ENCODE results near the gene OR6S1. TPM values are rescaled to one million over a fixed set of nuclear protein-coding genes. Genes with fewer than 3 reads are reported as not detected.

Gene OR6S1
- total and polyA plus RNA-seq, 5 experiments from 2014 or later = not detected

GRCh38 chr14:20613094-20614037 lies 28.1 kb downstream of the OR6S1 start:
- peak; percentile 56 to 93 (median 85) for DNase-seq
- Mint-ChIP-seq H3K27me3 (no peaks in the 10 kb centered on the region), H3K4me1 (peaks cover 0 to 13% (median 2%) of the 10 kb centered on the region in 4 donors), H3K27ac (no peak overlapping the region), H3K36me3 (no peaks in the 10 kb centered on the region), H3K9me3 (no peaks in the 10 kb centered on the region), H3K4me3 (no peak overlapping the region)
- peak; percentile 77 to 81 for ATAC-seq
- POLR2A ChIA-PET = interaction anchor here (0.6 to 3.7 kb wide), 13 partner anchors 9 to 271 kb away, joined by 3 to 65 read pairs (median 4); partner anchors contain the start of genes APEX1, PARP2, PIP4P1 and RNASE4

- POLR2A ChIA-PET = interaction anchor here (1.5 to 3.7 kb wide), 6 partner anchors 10 to 270 kb away, joined by 7 to 65 read pairs (median 14); partner anchors contain the start of genes APEX1, PARP2, PIP4P1 and RNASE4
- H3K4me1 Mint-ChIP-seq = peaks cover 0 to 8% (median 2%) of the 10 kb centered on the region in 4 donors
- ATAC-seq = no peak
- H3K36me3 Mint-ChIP-seq = no peaks in the 10 kb centered on the region
- H3K27me3 Mint-ChIP-seq = no peaks in the 10 kb centered on the region
- H3K9me3 Mint-ChIP-seq = no peaks in the 10 kb centered on the region
- H3K27ac Mint-ChIP-seq = no peak overlapping the region
- peak in 2 of 10 donors; percentile 36 to 46 for DNase-seq
- H3K4me3 Mint-ChIP-seq = no peak overlapping the region
Measured at GRCh38 chr14:20612403-20612802, 29.1 kb downstream of the OR6S1 start.

GRCh38 chr14:20611277-20611676 lies 30.2 kb downstream of the OR6S1 start:
- POLR2A ChIA-PET = interaction anchor here (0.6 to 3.7 kb wide), 5 partner anchors 14 to 196 kb away, joined by 3 to 65 read pairs (median 3); partner anchors contain the start of gene RNASE4

GRCh38 chr14:20610002-20610765 lies 31.3 kb downstream of the OR6S1 start:
- peak; percentile 6 to 17 for ATAC-seq
- no peaks in the 10 kb centered on the region for H3K36me3 Mint-ChIP-seq
- H3K27ac Mint-ChIP-seq = no peak overlapping the region

More at GRCh38 chr14:20611277-20611676, 30.2 kb downstream of the OR6S1 start:
- DNase-seq = no peak
- no peaks in the 10 kb centered on the region for H3K9me3 Mint-ChIP-seq
- H3K27me3 Mint-ChIP-seq = no peaks in the 10 kb centered on the region
- no peak overlapping the region for H3K27ac Mint-ChIP-seq
- no peak for ATAC-seq
- no peak overlapping the region for H3K4me3 Mint-ChIP-seq
- no peaks in the 10 kb centered on the region for H3K36me3 Mint-ChIP-seq
- peaks cover 0 to 8% (median 2%) of the 10 kb centered on the region in 4 donors for H3K4me1 Mint-ChIP-seq

GRCh38 chr14:20609215-20610001 lies 32.1 kb downstream of the OR6S1 start:
- H3K4me1 Mint-ChIP-seq = peaks cover 0 to under 1% (median under 1%) of the 10 kb centered on the region in 4 donors

More at GRCh38 chr14:20610002-20610765, 31.3 kb downstream of the OR6S1 start:
- DNase-seq = peak; percentile 51 to 84 (median 72)
- H3K9me3 Mint-ChIP-seq = no peaks in the 10 kb centered on the region
- H3K27me3 Mint-ChIP-seq = no peaks in the 10 kb centered on the region
- H3K4me1 Mint-ChIP-seq = peaks cover 0 to 5% (median 2%) of the 10 kb centered on the region in 4 donors
- POLR2A ChIA-PET = interaction anchor here (0.5 to 2.1 kb wide), 11 partner anchors 10 to 295 kb away, joined by 3 to 14 read pairs (median 5); partner anchors contain the start of genes CCNB1IP1, PARP2, PNP and RNASE4
- H3K4me3 Mint-ChIP-seq = no peak overlapping the region

GRCh38 chr14:20608383-20609110 lies 32.9 kb downstream of the OR6S1 start:
- DNase-seq = no peak
- POLR2A ChIA-PET = interaction anchor here (1.8 to 2.1 kb wide), 2 partner anchors 74 to 280 kb away, joined by 5 to 14 read pairs; partner anchors contain the start of gene RNASE4
- H3K36me3 Mint-ChIP-seq = no peaks in the 10 kb centered on the region
- H3K27ac Mint-ChIP-seq = peak overlapping the region in 1 of 10 donors; percentile 88
- ATAC-seq = no peak
- H3K27me3 Mint-ChIP-seq = no peaks in the 10 kb centered on the region
- H3K4me1 Mint-ChIP-seq = no peaks in the 10 kb centered on the region
- no peaks in the 10 kb centered on the region for H3K9me3 Mint-ChIP-seq
- H3K4me3 Mint-ChIP-seq = peak overlapping the region in 1 of 10 donors; percentile 62

More at GRCh38 chr14:20609215-20610001, 32.1 kb downstream of the OR6S1 start:
- no peaks in the 10 kb centered on the region for H3K9me3 Mint-ChIP-seq
- ATAC-seq (peak; percentile 5 to 16), DNase-seq (peak; percentile 32 to 85 (median 68))
- POLR2A ChIA-PET = interaction anchor here (0.5 to 2.1 kb wide), 9 partner anchors 9 to 294 kb away, joined by 3 to 14 read pairs (median 5); partner anchors contain the start of genes CCNB1IP1, PARP2, PNP and RNASE4
- H3K4me3 Mint-ChIP-seq = no peak overlapping the region
- H3K27me3 Mint-ChIP-seq = no peaks in the 10 kb centered on the region
- H3K27ac Mint-ChIP-seq = no peak overlapping the region
- no peaks in the 10 kb centered on the region for H3K36me3 Mint-ChIP-seq

- Mint-ChIP-seq H3K4me1 (no peaks in the 10 kb centered on the region), H3K4me3 (no peak overlapping the region), H3K27ac (no peak overlapping the region), H3K36me3 (no peaks in the 10 kb centered on the region), H3K9me3 (no peaks in the 10 kb centered on the region), H3K27me3 (no peaks in the 10 kb centered on the region)
- POLR2A ChIA-PET = interaction anchor here (0.8 kb wide), 1 partner anchor 25 kb away, joined by 3 read pairs; no protein-coding TSS in a partner anchor
- ATAC-seq (no peak), DNase-seq (no peak)
Measured at GRCh38 chr14:20607617-20608016, 33.9 kb downstream of the OR6S1 start.

GRCh38 chr14:20606902-20607242 lies 34.6 kb downstream of the OR6S1 start:
- H3K4me1 Mint-ChIP-seq = no peaks in the 10 kb centered on the region
- POLR2A ChIA-PET = interaction anchor here (0.8 kb wide), 1 partner anchor 25 kb away, joined by 3 read pairs; no protein-coding TSS in a partner anchor
- H3K9me3 Mint-ChIP-seq = no peaks in the 10 kb centered on the region
- ATAC-seq (no peak), DNase-seq (no peak)
- peak overlapping the region in 3 of 10 donors; percentile 24 to 53 (median 51) for H3K27ac Mint-ChIP-seq
- no peak overlapping the region for H3K4me3 Mint-ChIP-seq
- H3K36me3 Mint-ChIP-seq = no peaks in the 10 kb centered on the region
- no peaks in the 10 kb centered on the region for H3K27me3 Mint-ChIP-seq

GRCh38 chr14:20606190-20606901 lies 35.1 kb downstream of the OR6S1 start:
- no peaks in the 10 kb centered on the region for H3K27me3 Mint-ChIP-seq
- H3K4me1 Mint-ChIP-seq = no peaks in the 10 kb centered on the region
- peak overlapping the region in 1 of 10 donors; percentile 24 for H3K27ac Mint-ChIP-seq
- H3K9me3 Mint-ChIP-seq = no peaks in the 10 kb centered on the region
- no peak for DNase-seq
- no peak for ATAC-seq
- POLR2A ChIA-PET = no interaction called here
- H3K4me3 Mint-ChIP-seq = no peak overlapping the region
- no peaks in the 10 kb centered on the region for H3K36me3 Mint-ChIP-seq

GRCh38 chr14:20603813-20604690 lies 37.4 kb downstream of the OR6S1 start:
- no peak for ATAC-seq
- Mint-ChIP-seq H3K27me3 (no peaks in the 10 kb centered on the region), H3K9me3 (no peaks in the 10 kb centered on the region), H3K27ac (no peak overlapping the region), H3K36me3 (no peaks in the 10 kb centered on the region), H3K4me3 (no peak overlapping the region), H3K4me1 (no peaks in the 10 kb centered on the region)
- POLR2A ChIA-PET = no interaction called here
- no peak for DNase-seq

Data from naive thymus-derived CD8-positive, alpha-beta T cell (primary cell).